Activated CD4-positive, alpha-beta T cell treated with anti-CD3 and anti-CD28 coated beads for 1 hour (primary cell): ENCODE data around the gene VIPR2.
"Not testable (repeated sequence)": the region's sequence is repeated elsewhere in the genome, so short reads cannot be mapped to it uniquely, and the experiment has no call there.

Experiments used
- DNase-seq: peaks from one replicate; pipeline ENCODE4 v3.0.0-alpha.2; 2020

VIPR2 gene

GRCh38 chr7:159086301-159086925, 58.3 kb downstream of the VIPR2 start:
- DNase-seq: no peak

- DNase-seq: no peak
These were observed 60.4 kb downstream of the VIPR2 start for GRCh38 chr7:159084069-159084801.

- DNase-seq: no peak
These were observed 61.0 kb downstream of the VIPR2 start for GRCh38 chr7:159083698-159084068.

- no peak for DNase-seq
These were observed 61.5 kb downstream of the VIPR2 start for GRCh38 chr7:159083001-159083697.

GRCh38 chr7:159082075-159082474, 62.6 kb downstream of the VIPR2 start:
- not testable (repeated sequence) for DNase-seq

- DNase-seq: no peak
These were observed 65.8 kb downstream of the VIPR2 start for GRCh38 chr7:159078911-159079270.

GRCh38 chr7:159078193-159078910, 66.3 kb downstream of the VIPR2 start:
- DNase-seq: no peak

- no peak for DNase-seq
These were observed 68.3 kb downstream of the VIPR2 start for GRCh38 chr7:159076333-159076732.

GRCh38 chr7:159075563-159076238, 69.0 kb downstream of the VIPR2 start:
- no peak for DNase-seq

GRCh38 chr7:159071260-159071659, 73.4 kb downstream of the VIPR2 start:
- DNase-seq: no peak

GRCh38 chr7:159070431-159071148, 74.1 kb downstream of the VIPR2 start:
- DNase-seq: no peak

- no peak for DNase-seq
These were observed 75.7 kb downstream of the VIPR2 start for GRCh38 chr7:159068893-159069448.

- DNase-seq: no peak
These were observed 76.2 kb downstream of the VIPR2 start for GRCh38 chr7:159068488-159068811.

GRCh38 chr7:159067576-159068487, 76.8 kb downstream of the VIPR2 start:
- DNase-seq: no peak

GRCh38 chr7:159066816-159067575, 77.7 kb downstream of the VIPR2 start:
- DNase-seq: no peak

GRCh38 chr7:159065852-159066480, 78.7 kb downstream of the VIPR2 start:
- DNase-seq: no peak

- no peak for DNase-seq
These were observed 79.7 kb downstream of the VIPR2 start for GRCh38 chr7:159064816-159065510.

GRCh38 chr7:159064121-159064815, 80.4 kb downstream of the VIPR2 start:
- no peak for DNase-seq
